Retinal pigment epithelial cell (primary cell): ENCODE results near the gene COL16A1.

ENCODE experiments used
- DNase-seq: peaks from one replicate; pipeline ENCODE4 v3.0.0-alpha.2; 2010; ENCODE audit warnings: low read depth
- H3K4me3 ChIP-seq: 2 replicates; pipeline ENCODE4 v1.5.1; 2011; ENCODE audit warnings: mild to moderate bottlenecking, low read length, control low read depth, moderate library complexity
- TF ChIP-seq, protein P1 (sequence below): conservative IDR thresholded peaks from 2 replicates; pipeline ENCODE4 v1.5.1; 2011; ENCODE audit warnings: low read depth, low read length, control low read depth, inconsistent platforms

COL16A1 gene

DNA sequence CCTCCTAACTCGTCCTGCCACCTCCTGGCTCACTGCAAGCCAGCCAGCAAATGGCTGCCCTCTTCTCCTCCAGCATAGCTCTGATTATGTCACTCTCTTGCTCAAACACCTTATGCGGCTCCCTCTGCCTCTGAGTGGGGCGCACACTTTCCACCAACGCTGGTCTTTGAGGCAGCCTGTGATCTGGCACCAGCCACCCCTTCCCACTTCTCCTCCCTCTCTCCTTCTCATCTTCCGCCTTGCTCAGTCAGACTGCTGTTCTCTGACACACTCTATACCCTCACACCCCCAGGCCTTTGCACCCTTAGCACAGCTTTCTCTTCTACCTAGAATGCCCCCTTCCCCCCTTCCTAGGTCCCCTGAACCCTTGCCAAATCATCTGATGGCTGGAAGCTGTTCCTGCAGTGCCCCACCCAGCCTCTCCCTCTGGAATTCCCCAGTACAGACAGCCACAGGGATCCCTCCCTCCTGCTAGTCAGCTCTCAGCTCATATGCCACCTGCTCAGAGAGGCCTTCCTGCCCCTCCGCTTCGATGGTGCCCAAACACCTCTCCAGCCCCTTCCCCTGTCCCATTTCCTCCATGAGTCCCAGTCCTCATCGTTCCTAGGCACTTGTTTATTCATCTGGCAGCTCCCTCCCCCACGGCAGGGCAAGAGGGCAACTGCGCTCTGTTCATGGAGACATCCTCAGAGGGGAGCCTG is 37.4 kb downstream of the COL16A1 start:
- TF ChIP-seq, protein P1, sequence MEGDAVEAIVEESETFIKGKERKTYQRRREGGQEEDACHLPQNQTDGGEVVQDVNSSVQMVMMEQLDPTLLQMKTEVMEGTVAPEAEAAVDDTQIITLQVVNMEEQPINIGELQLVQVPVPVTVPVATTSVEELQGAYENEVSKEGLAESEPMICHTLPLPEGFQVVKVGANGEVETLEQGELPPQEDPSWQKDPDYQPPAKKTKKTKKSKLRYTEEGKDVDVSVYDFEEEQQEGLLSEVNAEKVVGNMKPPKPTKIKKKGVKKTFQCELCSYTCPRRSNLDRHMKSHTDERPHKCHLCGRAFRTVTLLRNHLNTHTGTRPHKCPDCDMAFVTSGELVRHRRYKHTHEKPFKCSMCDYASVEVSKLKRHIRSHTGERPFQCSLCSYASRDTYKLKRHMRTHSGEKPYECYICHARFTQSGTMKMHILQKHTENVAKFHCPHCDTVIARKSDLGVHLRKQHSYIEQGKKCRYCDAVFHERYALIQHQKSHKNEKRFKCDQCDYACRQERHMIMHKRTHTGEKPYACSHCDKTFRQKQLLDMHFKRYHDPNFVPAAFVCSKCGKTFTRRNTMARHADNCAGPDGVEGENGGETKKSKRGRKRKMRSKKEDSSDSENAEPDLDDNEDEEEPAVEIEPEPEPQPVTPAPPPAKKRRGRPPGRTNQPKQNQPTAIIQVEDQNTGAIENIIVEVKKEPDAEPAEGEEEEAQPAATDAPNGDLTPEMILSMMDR: peak; percentile 12
- no peak overlapping the region for H3K4me3 ChIP-seq
- DNase-seq: peak; percentile 62

DNA sequence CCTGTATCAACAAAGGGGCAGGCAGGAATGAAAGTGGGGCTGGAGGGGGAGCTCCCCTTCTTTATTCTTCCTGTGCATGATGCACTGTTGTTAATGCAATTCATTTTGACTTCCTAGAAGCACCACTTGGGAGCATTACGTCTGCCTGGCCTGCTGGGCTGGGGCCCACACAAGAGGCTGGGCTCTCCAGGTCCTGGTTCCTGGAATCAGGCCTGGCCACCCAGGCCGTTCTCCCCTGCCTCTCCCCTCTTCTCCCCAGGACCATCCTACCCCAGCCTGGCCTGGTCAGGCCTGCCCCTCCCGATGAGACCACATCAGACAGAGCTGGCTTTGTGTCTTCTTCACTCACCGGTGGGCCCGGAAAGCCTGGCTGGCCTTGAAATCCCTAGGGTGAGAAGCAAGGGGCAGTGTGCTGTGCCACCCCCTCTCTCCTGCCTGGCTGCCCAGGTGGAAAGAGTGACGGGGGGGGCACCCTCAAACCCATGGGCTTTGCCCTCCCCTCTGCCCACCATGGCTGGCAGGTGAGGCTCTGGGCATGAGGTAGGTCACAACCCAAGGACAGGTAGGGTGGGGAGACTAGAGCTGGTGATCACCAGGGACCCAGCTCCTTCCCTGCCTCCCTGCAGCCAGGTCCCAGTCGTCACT is 38.5 kb downstream of the COL16A1 start:
- DNase-seq: no peak
- no peak overlapping the region for H3K4me3 ChIP-seq
- TF ChIP-seq, protein P1: no peak

DNA sequence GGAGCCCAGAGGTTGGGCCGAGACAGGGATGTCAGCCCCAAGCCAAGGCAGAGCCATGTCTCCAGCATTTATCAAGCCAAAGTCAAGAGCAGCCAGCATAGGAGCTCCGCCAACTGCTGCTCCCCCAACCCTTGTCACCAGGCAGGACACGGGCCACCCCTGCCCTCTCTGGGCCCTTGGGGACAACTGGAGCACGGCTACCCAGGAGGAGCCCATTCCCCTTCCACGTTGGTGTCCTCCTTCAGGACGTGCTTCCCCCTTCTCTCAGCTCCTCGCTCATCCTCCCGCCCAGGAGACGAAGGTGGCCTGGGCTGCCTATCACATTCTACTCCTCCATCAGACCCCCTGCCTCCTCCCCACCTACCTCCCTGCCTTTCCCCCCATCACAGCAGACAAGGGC is 39.3 kb downstream of the COL16A1 start:
- no peak for DNase-seq
- TF ChIP-seq, protein P1: no peak
- H3K4me3 ChIP-seq: no peak overlapping the region

DNA sequence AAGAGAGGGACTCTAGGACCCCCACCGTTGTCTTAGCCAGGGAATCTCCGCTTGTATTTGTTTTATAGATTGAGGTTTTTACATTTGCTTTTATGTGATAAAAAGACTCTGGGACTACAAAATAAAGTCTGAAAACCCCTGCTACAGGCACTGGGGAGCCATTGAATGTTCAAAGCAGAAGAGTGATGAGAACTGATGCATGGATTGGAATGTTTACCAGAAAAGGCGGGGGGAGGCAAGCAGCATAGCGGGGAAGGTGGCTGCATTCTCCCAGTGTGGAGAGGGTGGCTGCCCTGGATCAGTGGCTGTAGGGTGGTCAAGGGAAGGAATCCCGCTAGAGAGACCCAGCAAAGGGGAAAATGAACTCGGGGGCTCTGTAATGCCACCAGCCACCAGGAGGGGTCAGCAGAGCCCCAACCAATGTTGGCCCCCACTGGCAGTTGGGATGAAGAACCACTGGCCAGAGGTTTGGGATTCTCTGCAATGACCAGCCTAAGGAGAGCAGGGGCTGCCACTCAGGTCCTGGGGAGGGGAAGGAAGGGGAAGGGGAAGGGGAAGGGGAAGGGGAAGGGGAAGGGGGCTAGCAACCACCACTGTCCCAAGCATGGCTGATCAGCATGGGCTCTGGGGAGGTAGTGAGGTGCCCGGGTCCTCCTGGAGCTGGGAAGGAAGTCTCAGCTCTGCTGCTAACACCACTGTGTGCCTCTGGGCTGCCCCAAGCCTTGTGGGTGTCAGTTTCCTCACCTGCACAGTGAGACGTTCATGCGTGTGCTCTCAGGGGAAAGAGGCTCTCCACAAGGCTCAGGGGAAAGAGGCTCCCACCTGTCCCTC is 40.0 kb downstream of the COL16A1 start:
- DNase-seq: no peak
- TF ChIP-seq, protein P1: peak; percentile 95
- no peak overlapping the region for H3K4me3 ChIP-seq

DNA sequence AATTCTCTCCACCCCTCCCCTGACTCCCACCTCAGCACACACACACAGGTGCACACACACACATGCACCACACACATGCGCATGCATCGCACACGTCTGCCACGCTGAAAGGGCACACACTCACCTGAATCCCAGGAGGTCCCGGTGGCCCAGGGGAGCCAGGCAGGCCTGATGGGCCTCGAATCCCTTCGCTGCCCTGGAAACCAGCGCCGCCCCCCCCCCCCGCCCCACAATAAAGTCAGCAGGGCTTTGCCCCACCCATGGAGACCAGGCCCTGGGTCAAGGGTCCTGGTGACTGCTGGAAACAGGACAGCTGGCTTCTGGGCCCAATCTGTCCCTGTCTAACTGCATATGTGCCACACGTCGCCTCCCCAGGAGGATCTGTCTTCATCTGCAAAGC is 41.4 kb downstream of the COL16A1 start:
- no peak overlapping the region for H3K4me3 ChIP-seq
- TF ChIP-seq, protein P1: no peak
- no peak for DNase-seq

DNA sequence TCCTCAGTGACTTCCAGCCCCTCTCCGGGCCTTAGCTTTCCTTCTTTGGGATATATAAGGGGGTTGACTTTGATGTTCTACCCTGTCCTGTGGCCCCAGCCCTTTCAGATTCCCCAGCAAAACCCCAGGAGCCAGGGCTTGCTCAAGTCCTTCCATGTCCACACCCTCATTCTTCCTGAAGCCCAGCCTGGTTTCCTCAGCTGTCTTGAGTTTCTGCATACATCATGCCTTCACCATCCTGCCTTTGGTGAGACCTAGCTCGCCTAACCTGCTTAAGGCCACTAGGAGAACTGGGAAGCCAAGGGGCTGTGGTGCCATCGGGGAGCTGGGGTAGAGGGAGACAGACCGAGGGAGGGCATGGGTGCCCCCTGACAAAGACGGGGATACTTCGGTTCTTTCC is 42.0 kb downstream of the COL16A1 start:
- TF ChIP-seq, protein P1: no peak
- H3K4me3 ChIP-seq: no peak overlapping the region
- no peak for DNase-seq
